ENCODE data around the gene TMEM54.

TMEM54 gene

DNA sequence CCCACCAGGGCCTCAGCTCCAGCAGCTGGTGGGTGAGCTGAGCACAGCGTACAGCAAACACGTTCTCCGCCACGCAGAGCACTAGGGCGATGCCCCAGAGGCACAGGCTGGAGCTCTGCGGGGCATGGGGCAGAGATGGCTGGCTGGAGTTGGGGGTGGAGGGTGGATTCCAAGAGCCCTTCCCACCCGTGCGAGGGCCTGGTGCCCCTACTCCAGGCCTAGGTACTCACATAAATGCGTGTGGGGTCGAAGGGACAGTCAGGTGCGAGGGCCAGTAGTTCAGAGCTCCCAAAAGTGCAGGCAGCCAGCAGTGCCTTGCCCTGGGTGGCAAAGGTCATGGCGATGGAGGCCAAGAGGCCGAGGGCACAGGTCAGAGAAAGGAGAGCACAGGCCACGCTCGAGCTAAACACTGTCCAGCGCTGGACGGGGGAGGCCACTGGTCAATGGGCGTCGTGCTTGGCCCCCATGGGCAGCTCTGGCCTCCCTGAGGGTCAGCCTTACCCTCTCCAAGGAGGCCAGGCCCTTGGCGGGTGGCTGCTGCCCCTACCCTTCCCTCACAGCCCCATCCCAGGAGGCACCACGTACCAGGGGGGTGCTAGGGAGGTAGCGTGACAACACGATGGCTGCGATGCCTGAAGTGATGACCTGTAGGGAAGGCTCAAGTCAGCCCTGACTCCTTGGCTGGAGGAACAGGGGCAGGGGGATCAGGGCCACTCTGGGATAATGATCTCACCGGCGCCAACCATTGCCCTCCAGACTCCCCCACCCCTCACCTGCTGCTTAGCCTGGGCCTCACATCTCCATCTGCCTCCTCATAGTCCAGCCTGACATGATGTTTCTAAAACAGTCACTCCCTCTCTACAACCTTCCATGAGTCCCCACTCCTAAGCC, 5.6 kb downstream of the TMEM54 start:
- DNase-seq (ENCODE audit: low read depth in 2 of 3, low spot score in 2 of 3): no peak

DNA sequence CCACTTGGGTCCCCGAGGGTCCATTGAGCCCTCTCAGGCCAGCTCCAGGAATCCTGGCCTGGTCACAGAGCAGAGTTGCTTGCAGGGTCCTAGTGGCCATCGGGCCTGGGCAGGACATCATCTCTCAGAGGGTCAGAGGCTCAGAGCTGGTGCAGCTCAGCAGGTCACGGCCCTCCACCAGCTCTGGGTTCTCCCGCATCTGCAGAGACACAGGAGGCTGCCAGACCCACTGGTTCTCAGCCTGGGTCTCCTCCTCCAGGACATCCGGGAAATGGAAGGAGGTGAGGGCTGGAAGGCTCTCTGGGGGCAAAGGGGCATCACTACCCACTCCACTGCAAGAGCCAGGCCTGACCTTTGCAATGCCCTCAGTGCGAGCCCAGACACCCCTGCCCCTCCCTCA, 6.5 kb downstream of the TMEM54 start:
- DNase-seq (ENCODE audit: low read depth in 2 of 3, low spot score in 2 of 3): no peak

DNA sequence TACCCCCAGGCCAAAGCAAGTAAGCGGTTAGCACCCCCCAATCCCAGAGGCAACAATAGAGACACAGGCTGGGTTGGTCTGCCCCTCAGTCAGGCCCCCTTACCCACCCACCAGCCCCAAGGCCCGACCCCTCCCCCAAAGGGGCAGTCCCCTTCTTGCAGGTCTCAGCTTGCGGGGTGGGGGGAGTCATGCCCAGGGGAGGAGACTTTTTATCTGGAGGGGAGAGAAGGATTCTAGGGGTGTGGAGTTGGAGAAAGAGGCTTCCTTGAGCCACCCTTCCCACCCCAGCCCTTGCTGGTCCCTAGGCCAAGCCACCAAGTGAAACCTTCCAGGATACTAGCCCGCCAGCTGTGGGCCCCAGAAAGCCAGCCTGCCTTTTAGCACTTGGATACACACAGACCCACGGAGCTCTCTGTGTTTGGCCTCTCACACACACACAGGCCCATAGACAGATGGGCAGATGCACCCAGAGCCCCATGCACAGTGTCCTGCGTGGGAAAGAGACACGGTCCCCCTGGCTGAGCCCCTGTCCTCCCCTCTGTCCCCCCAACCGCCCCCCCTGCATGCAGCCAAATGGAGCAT, 7.1 kb downstream of the TMEM54 start:
- DNase-seq (ENCODE audit: low read depth in 2 of 3, low spot score in 2 of 3): no peak

DNA sequence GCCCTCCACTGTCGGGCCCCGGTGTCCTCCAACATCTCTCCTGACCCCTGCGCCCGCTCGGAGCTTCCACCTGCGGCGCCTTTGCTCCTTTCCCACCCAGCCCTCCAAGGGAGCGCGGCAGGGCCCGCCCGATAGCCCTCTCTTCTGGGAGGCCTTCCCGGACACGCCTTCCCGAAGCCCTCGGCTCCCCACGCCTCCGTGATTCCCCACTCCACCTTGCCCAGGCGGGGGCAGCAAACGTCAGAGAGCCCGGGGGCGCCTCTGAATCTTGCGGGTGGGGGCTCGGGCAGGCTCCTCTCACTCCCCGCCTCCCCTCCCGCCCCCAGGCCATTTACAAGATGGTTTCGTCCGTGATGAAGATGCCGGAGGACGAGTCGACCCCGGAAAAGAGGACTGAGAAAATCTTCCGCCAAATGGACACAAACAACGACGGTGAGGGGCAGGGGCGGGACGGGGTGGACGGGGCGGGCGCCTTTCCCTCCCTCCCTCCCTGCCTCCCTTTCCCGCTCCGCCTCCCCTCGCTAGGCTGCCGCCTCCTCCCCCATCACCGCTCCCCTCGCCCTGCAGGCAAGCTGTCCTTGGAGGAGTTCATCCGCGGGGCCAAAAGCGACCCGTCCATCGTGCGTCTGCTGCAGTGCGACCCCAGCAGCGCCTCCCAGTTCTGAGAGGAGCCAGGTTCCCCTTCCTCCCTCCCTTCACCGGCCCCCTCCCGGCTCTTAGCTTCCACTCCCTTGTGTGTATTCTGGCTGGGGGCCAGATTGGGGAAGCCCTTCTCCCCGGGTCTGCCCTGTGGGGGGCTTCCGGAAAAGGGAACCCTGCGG, 7.8 kb downstream of the TMEM54 start:
- DNase-seq (ENCODE audit: low read depth in 2 of 3, low spot score in 2 of 3): no peak

DNA sequence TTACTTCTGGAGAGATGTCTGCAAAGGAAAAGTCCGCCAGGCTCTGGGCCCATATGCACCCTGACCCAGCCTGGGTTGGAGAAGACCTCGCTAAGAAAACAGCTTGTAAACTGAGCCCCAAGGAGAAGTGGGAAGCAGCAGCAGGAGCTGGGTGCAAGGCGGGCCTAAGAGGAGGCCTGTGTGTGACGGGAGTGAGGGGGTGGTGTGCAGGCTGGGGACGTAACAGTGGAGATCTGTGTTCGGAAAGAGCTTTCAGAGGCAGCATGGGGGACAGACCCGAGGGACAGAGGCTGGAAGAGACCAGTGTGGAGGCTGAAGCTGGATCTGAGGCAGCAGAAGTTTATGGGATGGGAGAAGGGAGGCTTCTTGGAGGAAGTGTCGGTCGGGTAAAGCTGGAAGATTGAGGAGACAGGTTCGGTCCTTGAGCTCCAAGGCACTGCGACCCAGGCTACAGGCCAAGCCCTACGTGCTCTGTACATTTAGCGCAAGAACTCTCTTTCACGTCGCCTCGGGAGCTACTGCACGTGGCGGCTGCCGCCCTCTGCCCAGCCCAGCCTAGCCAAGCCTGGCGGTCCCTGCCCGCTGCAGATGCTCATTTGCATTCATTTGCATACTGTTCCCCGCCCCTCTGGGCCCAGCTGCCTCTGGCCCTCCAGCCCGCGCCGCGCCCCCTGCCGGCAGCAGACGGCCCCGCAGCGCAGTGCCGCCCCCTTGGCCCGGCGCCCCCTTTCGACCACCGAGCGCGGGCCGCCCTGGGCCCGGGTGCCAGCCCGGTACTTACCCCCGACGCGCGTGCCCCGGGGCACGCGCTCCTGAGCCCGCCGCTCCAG, 8.6 kb downstream of the TMEM54 start:
- peak in 1 of 3 experiments; percentile 40 for DNase-seq (ENCODE audit: low read depth in 2 of 3, low spot score in 2 of 3)

DNA sequence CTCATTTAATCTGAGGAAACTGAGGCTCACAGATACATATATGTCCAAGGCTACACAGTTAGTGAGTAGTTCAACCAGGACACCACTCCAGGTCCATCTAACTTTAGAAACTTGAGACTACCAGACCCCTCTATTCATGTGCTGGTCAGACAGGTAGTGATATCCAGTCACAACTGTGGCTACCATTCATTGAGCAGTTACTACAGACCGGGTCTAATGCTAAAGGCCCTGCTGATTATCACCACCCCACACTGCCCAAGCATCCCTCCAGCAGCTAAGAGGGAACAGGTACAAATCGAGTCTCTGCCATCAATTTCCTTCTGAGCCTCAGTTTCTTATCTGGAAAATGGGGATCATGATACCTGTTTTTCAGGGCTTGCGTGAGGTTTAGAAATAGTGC, 9.6 kb downstream of the TMEM54 start:
- DNase-seq (ENCODE audit: low read depth in 2 of 3, low spot score in 2 of 3): no peak

DNA sequence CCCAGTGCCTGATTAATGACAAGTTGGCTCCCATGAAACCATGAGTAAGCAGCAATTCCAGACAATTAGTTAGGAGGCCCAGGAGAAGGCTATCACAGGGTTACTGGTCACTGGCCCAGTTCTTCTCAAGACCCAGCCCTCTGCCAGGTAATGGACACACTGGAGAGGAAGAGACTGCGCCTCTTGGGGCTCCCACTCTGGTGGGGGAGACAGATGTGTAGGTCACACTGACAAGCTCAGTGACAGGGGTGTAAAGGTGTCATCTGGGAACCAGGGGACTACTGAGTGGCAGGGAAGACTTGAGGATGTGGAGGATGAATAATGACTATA, 10.0 kb downstream of the TMEM54 start:
- DNase-seq (ENCODE audit: low read depth in 2 of 3, low spot score in 2 of 3): no peak

DNA sequence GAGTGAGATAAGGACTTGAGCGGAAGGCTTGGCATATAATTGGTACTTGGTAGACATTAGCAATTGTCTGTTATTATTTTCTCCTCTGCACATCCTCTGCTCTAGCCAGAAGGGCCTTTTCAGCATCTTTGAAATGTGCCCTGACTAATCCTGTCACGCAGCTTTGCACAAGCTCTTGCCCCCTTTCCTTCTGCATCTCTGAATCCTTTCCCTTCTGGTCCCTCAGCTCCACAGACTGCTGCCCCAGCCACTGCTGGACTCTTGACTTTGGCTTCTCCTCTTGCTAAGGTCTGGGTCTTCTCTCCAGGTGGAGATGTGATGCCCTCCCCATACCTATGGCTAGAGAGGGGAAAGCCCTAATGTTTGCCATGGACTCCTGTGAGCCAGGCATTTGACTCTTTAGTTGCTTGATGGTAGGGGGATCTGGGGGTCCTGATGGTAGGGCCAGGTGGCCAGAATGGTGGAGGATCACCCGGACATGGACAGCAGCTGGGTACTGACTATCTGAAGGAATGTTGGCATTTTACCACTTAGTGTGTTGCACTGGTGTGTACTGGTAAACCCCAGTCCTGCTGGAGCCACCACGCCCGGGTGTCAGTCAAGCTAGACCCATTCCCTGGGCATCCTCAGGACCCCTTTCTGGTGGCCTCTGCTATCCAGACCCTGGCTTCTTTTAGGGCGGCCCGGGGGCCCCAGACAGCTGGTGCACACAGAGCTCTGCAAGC, 10.5 kb downstream of the TMEM54 start:
- DNase-seq (ENCODE audit: low read depth in 2 of 3, low spot score in 2 of 3): no peak

DNA sequence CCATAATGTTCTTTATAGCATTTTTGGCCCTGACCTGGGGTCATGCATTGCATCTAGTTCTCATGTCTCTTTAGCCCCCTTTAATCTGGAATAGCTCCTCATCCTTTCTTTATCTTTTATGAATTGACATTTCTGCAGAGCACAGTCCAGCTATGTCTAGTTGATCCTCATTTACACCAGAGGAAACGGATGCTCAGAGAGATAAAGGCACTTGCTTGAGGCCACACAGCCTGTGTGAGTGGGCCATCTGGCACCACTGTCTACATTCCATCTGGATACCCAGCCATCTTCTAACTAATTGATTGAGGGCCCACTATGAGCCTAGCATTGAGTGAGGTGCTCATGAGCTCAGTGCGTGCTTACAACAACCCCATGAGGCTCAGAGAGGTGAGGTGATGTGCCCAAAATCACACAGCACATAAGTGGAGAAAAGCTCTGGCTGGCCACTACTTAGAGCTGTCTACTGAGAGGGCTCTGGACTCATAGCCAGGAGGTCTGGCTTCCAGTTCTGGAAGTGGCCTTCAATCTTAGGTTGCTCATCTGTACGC, 11.4 kb downstream of the TMEM54 start:
- no peak for DNase-seq (ENCODE audit: low read depth in 2 of 3, low spot score in 2 of 3)

DNA sequence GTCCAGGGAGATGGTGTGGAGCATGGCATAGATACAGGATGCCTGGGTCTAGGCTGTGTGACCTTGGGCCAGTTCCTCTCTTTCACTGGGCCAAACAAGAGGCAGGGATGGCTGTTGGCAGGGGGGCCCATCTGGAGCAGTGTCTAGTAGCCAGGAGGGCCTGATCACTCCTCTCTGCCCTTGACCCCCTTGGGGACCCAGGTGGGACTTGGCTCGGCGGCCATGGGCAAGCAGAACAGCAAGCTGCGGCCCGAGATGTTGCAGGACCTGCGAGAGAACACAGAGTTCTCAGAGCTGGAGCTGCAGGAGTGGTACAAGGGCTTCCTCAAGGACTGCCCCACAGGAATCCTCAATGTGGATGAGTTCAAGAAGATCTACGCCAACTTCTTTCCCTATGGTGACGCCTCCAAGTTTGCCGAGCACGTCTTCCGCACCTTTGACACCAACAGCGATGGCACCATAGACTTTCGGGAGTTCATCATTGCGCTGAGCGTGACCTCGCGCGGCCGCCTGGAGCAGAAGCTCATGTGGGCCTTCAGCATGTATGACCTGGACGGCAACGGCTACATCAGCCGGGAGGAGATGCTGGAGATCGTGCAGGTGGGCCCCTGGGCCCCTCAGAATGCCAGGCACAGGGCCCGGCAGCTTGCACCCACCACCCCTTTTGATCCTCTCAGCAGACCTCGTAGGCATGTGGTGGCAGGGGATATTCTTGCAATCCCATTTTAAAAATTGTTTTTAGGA, 12.3 kb downstream of the TMEM54 start:
- no peak for DNase-seq (ENCODE audit: low read depth in 2 of 3, low spot score in 2 of 3)

DNA sequence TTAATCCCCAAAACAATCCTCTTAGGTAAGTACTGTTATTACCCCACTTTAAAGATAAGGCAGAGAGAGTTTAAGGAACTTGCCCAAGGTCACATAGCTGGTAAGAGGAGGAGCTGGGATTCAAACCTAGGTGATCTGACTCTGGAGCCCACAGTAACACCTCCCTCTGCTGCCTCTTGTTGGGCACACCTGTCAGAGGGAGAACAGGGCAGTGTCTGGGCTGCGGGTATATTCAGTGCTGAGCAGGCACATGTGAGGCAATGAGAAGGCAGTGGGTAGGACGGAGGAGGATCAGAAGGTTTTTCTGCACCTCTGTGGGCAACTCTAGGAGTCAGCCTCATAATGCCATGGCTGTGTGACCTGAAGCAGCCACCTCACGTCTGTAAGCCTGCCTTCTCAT, 13.1 kb downstream of the TMEM54 start:
- no peak for DNase-seq (ENCODE audit: low read depth in 2 of 3, low spot score in 2 of 3)

DNA sequence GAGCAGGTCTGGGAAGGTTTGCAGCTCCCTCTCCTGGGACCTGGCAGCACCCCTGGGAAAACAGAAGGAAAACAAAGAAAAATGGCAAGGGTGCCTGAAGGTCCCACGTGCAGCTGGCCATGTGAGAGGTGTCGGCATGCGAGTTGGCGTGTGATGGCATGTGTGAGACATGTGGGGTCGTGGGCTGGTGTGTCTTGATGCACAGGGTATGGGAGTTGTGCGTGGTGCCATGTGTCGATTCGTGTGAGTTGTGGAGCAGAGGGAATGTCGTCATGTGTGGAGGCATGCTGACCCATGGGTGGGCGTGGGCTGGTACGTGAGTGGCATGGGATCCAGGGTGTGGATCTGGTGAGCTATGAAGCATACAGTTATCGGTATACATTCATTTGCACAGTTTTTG, 13.6 kb downstream of the TMEM54 start:
- no peak for DNase-seq (ENCODE audit: low read depth in 2 of 3, low spot score in 2 of 3)

DNA sequence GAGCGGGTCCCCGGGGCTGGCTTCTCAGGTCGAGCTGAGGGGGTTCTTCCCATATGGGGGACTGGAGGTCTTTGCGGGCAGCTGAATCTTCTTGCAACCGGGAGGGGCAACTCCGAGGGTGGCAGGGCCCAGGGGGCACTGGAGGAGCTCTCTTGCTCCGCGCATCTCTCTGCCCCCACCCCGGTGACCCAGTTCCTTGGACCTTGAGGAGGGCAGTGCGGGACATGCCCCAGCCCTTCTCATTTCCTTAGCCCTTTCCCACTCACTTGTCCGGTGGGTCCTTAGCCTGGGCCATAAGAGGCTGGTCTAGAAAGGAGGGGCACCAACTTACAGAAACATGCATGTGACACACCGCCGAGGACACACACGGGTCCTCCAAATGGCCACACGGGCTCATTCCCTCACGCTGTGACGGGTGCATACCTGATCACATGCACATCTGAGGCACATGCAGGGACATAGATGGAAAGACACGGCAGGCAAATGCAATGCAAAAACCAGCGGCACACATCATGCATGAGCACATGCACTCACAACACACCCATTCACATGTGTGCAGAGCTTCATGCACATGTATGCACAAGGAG, 14.3 kb downstream of the TMEM54 start:
- DNase-seq (ENCODE audit: low read depth in 2 of 3, low spot score in 2 of 3): no peak

DNA sequence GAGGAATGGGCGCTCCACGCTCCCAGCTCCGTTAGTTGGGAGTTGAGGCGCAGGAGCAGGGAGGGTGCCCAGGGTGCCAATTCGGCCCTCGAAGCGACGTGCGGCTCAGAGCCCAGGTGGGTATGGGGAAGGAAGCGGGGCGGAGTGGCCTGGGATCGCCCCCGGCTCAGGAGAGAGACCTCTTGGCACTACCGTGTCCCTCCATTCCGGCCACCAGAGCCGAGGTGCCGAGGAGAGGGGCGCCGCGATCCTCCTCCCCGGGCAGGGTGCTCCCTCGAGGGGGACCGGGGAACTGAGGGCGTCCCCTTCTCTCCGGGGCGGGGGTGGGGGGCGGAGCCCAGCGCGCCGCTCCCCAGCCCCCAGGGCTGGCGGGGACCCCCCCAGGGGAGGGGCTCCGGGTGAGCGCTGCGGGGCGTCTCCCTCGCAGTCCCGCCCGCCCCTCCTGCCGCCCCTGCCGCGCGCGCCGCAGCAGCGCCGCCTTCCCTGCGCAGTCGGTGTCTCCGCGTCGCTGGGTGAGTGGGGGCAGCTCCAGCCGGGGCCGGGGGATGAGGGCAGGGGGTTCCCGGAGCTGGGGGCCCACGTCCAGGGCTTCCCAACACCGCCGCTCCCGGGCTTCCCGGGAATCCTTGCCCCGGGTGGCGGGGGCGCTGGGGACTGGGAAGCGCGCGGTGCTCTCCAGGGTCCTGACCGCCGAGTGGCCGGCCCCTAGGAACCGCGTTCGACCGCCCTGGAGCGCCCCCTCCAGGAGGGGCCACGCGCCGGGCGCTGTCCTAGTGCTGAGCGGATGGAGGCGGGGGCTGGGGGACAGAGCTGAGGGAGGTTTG, 15.0 kb downstream of the TMEM54 start, which contains the start of gene HPCA:
TSS of gene HPCA (plus strand) at position 488 of the 824 bp plus-strand sequence. CDS start 2,408 bp downstream, outside the sequence.
- peak in 1 of 3 experiments; percentile 35 for DNase-seq (ENCODE audit: low read depth in 2 of 3, low spot score in 2 of 3)

DNA sequence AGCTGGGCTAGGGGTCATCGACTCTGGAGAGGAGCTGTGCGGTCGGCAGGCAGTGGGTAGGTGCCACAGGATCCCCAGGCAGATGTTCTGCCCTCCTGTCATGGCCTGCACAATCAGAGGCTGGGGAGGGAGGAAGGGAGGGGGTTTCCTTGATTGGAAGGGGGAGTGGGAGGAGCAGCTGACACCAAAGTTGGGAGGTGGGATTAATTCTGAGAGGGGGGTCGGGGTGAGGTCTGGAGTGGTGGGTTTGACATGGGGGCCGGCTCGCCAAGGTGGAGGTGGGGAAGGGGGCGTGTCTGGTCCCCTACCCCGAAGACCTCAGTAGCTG, 15.5 kb downstream of the TMEM54 start:
- DNase-seq (ENCODE audit: low read depth in 2 of 3, low spot score in 2 of 3): no peak

DNA sequence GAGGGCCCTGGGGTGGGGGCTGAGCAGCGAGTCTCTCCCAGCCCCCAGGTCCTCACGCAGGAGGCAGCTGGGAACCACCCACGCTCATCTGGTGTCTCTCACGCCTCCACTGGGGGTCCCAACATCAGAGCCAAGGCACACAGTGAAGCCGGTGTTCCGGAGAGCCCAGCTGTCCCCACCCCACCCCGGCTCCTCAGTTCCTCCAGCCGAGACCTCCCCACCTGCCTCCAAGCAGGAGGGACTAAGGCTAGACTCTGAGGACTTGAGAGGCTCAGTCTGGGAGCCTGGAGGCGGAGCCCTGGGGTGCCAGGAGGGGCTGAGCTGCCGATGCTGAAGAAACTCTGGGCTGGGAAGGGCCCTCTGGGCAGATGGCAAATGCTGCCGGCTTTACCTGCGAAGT, 16.5 kb downstream of the TMEM54 start:
- no peak for DNase-seq (ENCODE audit: low read depth in 2 of 3, low spot score in 2 of 3)

DNA sequence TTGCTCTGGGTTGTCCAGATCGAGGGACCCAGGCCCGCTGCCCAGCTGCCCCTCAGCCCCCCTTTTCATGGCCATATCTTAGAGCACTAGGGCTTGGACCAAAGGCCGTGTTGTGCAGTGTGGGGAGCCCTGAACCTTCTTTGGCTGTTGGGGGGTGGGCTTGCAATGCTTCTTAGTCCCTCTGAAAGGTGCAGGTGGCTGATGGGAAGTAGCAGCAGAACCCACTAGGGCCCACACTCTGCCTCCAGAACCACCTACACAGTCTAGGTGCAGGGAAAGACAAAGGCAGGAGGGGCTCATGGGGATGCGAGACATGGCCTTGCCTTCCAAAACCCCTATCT, 17.2 kb downstream of the TMEM54 start:
- DNase-seq (ENCODE audit: low read depth in 2 of 3, low spot score in 2 of 3): no peak

DNA sequence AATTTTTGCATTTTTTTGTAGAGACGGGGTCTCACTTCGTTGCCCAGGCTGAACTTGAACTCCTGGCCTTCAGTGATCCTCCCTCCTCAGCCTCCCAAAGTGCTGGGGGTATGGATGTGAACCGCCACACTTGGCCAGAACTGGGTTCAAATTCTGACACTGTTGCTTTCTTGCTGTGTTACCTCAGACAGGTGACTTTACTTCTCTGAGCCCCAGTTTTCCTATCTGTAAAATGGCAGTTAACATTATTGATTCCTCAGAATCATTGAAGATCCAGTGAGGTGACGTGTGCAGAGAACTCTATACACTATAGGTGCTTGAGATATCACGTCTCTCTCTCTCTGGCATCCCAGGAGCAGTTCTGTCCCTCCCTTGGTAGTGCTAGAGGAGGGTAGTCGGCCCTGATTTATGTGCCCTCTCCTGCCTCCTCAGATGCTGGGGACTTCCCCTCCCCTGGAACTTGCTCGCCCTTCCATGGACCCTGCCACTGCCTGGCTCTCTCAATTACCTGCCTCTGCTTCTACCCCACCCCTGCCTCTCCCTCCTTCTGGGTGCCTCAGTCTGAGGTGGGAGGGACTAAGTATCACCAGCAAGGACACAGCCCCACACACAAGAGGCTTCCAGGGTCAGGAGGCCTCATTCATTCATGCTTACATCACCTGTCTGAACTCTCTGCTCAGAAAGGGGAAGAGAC, 17.7 kb downstream of the TMEM54 start:
- no peak for DNase-seq (ENCODE audit: low read depth in 2 of 3, low spot score in 2 of 3)

Measured in activated CD8-positive, alpha-beta memory T cell treated with anti-CD3 and anti-CD28 coated beads for 48 hours (primary cell).